GM03348 (cell line): ENCODE data around the gene LMF2.
A peak's percentile ranks its signal among the peaks of the same experiment; 100 is the strongest.

Experiments
- DNase-seq: peaks from one replicate; pipeline ENCODE4 v3.0.0; 2012; ENCODE audit warnings: low spot score

The LMF2 gene

GRCh38 chr22:50482107-50483074 is 25.1 kb downstream of the LMF2 start:
- DNase-seq: peak; percentile 57

- peak; percentile 87 for DNase-seq
These were observed 25.9 kb downstream of the LMF2 start, which contains the start of gene ADM2 for GRCh38 chr22:50481440-50482106. ADM2 (plus strand) TSS chr22:50481543; CDS start chr22:50481848, 305 bp downstream.

- no peak for DNase-seq
These were observed 26.5 kb downstream of the LMF2 start for GRCh38 chr22:50481045-50481439.

- no peak for DNase-seq
These were observed 27.8 kb downstream of the LMF2 start for GRCh38 chr22:50479721-50480120.

- no peak for DNase-seq
These were observed 29.6 kb downstream of the LMF2 start for GRCh38 chr22:50477923-50478322.

- no peak for DNase-seq
These were observed 30.6 kb downstream of the LMF2 start for GRCh38 chr22:50476868-50477267.

GRCh38 chr22:50475652-50476002 is 31.9 kb downstream of the LMF2 start:
- no peak for DNase-seq

- DNase-seq: peak; percentile 100
These were observed 32.5 kb downstream of the LMF2 start, which contains the start of gene SBF1 for GRCh38 chr22:50474710-50475651. SBF1 (minus strand) TSS chr22:50475035; CDS start chr22:50474840, 195 bp downstream.

GRCh38 chr22:50473855-50474671 is 33.4 kb downstream of the LMF2 start:
- DNase-seq: peak; percentile 85

- DNase-seq: no peak
These were observed 34.4 kb downstream of the LMF2 start for GRCh38 chr22:50473088-50473487.

- DNase-seq: no peak
These were observed 35.5 kb downstream of the LMF2 start for GRCh38 chr22:50471962-50472361.

- DNase-seq: no peak
These were observed 36.2 kb downstream of the LMF2 start for GRCh38 chr22:50471197-50471847.

- no peak for DNase-seq
These were observed 37.0 kb downstream of the LMF2 start for GRCh38 chr22:50470491-50470890.

GRCh38 chr22:50469377-50470305 is 37.9 kb downstream of the LMF2 start:
- peak; percentile 46 for DNase-seq

GRCh38 chr22:50468626-50469025 is 38.9 kb downstream of the LMF2 start:
- no peak for DNase-seq

- DNase-seq: no peak
These were observed 39.6 kb downstream of the LMF2 start for GRCh38 chr22:50467773-50468440.

GRCh38 chr22:50467341-50467740 is 40.2 kb downstream of the LMF2 start:
- no peak for DNase-seq

- DNase-seq: no peak
These were observed 42.2 kb downstream of the LMF2 start for GRCh38 chr22:50465066-50465930.
